CD4-positive, alpha-beta T cell treated with Interleukin-1 beta for 1 hour (primary cell): ENCODE results near the gene TDRD7.

Experiments
- DNase-seq, 2 donors: peaks; one replicate each; pipeline ENCODE4 v3.0.0-alpha.2; 2020 to 2022

Gene TDRD7

DNA sequence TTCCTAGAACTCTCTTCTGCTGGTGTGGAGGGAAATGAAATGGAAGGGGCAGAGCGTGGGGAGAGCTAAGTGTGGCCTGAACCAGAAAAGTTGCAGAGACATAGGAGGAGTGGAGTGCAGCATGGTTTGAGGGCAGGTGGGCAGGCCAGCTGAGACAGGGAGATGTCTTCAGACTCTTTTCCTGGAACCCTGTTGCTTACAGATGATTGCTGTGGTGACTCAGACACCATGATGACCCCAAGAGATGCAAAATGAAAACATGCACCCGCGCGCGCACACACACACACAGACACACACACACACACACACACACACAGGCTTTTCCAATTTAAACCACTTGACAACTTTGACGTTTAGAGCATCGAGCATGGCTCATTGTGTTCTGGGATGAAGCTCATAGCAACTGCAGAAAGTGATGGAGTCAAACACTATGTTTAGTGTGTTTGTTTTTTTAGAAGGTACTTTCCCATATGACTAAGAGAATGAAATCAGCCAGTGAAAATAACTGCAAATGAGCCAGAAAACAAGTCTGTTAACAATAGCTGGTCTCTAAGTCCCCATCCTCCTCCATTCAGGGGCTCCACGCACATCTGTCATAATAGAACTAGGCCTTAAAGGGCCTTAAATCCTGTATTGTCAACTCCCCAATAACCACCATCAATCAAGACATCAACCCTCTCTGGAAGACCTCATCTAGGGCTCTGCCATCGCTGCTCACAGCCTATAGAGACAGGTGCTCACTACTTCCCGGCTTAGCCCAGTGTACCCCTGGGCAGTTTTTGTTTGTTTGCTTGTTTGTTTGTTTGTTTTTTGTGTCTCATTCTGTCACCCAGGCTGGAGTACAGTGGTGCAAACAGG is 99.1 kb downstream of the TDRD7 start:
- DNase-seq, result no peak

DNA sequence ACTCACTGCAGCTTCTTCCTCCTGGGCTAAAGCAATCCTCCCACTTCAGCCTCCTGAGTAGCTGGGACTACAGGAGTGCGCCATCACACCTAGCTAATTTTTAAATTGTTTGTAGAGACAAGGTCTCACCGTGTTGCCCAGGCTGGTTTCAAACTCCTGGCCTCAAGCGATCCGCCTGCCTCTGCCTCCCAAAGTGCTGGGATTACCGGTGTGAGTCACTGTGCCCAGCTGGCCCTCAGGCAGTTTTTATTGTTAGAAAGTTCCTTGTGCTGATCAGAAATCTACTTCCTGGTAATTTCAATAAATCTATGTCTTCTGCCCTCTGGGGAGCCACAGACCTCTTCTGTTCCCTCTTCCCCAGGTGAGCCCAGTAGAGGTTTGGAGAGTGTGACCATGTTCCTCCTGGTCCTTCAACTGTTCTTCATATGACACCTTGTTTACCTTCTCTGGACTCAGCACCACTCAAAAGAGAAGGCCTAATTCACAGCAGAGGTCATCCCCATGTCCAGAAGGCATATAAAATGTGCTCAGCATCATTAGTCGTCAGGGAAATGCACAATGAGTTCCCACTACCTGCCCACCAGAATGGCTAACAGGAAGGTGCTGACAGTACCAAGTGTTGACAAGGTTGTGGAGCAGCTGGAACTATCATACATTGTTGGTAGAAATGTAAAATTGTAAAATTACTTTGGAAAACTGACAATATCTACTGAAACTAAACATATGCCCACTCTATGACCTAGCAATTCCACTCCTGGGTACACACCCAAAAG is 99.9 kb downstream of the TDRD7 start:
- no peak for DNase-seq

DNA sequence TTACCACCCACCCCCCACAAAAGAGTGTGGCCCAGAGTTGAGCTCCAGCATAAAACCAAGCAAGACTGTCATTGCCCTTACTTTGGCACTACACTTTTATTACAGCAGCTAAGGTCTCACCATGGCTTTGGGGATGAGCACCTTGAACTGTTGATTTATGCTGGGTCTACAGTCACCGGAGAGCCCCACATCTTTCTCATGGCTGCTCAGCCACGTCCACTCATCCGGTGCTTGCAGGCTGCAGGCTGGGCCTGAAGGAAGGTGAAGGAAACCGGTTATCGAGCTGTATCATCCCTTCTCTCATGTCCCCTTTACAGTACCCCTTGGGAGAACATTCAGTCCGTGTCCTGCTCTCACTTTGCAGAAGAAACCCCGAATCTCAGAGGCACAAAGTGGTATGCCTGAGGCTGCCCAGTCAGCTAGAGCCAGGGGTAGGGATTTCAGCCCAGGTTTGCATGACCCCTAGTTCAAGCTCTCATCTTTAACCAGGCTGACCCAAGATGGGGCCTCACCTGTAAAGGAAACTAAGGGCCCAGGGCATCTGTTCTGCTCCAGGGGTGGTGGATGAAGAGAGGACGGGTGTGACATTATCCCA is 101.2 kb downstream of the TDRD7 start:
- no peak for DNase-seq

DNA sequence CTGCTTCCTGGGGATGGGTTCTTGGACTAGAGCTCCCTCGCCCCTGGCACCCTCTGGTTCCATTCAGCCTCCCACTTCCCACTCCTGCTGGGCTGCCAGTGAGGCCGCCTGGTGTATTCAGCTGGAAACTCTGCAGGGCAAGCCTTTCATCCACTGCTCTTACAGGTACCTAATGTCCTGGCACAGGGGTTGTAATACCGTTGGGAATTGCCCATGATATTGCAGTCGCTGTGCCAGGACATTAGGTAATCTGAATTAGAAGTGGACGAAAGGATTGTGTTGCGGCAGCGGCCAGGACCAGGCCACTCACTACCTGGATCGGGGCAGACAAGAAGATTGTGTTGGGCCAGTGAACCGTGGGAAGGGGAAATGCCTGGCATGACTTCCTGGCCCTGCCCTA is 102.6 kb downstream of the TDRD7 start:
- DNase-seq, result no peak

DNA sequence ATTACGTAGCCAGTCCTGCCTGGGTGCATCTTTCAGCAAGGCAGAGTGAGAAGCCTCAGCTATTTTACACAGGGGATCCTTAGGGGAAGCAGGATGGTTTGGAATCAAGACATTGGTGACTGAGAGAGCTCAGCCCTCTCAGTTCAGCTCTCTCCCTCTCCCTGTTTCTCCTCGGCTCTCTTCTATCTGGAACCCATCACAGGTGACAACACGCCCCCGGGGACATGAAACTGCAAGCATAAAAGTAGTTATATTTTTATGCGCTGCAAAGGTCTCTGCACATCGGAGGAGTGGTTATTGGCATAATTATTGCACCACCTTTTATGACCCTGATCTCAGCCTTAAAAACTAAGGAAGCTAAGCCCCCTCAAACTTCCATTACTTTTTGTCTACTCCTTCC is 103.8 kb downstream of the TDRD7 start:
- no peak for DNase-seq

DNA sequence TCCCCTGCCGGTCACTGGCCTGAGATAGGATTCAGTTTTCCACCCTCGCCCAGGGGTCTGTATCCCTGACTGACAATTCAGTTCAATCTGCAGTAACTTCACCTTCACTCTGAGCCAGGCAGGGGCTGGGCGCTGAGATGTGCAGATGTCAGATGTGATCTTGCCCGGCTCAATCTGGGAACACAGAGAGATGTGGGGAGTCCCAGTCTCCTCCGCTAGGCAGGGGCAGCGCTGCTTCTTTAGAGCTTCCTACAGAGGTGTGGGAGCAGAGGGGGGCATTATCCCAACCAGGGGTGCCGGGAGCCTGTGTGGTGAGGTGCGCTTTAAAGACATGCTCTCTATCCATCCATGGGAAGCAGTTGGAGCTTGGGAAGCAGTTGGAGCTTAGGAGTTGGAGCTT is 104.2 kb downstream of the TDRD7 start:
- no peak for DNase-seq

DNA sequence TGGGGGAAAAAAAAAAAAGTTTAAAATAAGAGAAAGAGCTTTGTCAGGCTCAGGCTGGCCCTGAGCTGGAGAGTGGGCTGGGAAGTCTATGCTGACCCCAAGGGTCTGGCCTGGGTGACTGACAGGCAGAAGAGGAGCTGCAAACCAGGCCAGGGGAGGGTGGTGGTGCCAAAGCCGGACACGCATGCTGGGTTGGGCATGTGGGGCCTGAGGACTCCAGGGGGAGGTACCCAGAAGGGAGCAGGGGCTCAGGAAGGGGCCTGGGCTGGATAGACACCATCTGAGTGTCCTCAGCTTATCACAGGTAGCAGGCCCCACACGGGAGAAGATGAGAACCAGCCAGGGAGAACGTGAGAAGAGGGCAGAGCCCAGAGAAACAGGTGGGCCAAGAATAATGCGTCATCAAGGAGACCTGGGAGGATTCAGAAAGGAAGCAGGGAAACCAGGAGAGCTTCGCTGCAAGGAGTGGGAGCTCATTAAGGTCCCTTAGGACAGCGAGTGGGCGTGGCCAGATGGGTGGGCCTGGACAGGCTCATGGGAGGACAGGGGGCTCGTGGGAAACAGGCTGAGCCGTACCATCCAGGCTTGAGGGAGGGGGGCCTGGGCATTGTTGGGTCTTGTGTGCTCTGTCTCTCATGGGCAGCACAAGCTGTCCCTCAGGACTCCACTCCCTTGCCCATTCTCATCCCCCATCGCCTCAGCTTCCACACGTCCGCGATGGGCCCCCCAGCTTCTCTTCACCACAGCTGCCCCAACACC is 105.6 kb downstream of the TDRD7 start:
- no peak for DNase-seq

DNA sequence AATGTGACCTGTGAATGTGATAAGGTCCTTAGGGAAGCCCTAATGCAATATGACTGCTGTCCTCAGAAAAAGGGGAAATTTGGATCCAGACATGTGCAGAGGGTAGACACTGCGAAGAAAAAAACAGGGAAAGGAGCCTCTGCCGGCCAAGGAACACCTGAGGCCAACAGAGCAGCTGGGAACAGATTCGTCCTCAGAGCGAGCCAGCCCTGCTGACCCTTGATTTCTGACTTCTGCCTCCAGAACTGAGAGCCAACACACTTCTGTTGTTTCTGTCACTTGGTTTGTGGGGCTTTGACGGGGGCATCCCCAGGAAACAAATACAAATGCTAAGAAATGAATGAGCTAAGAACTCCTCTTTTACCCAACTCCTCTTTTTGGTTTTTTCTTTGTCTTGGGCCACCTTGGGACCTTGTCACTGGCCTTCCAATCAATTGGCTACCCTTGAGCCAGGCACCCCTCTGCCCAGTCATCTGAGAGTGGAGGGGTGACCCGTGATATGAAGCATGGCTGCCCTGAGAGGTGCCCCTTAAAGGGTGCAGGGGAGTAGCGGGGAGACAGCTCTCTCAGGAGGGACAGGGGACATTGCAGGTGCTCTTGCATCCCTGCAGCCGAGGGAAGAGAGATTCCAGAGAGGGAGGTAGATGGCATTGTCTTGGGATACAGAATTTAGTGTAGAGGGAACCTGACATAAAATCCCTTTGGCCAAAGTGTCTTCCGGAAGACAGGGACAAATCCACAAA is 106.4 kb downstream of the TDRD7 start:
- DNase-seq, result no peak

DNA sequence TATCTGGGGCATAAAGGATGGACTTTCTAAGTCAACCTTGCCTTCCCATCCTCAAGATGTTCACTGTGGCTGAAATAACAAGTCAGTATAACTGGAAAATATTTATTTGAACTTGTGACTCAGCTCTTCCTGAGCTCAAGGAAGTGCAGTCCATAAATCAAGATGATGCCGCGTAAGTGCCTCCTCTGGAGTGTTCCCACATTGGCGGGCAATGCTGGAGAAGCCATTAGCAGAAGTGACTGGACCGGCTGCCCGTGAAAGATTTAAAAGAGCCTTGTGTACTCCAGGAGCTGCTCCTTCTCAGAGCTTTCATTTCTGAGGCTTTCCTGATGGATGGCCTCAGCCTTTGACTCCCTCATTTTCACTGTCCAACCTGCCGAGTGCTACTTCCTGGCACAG is 107.0 kb downstream of the TDRD7 start:
- DNase-seq, result no peak

DNA sequence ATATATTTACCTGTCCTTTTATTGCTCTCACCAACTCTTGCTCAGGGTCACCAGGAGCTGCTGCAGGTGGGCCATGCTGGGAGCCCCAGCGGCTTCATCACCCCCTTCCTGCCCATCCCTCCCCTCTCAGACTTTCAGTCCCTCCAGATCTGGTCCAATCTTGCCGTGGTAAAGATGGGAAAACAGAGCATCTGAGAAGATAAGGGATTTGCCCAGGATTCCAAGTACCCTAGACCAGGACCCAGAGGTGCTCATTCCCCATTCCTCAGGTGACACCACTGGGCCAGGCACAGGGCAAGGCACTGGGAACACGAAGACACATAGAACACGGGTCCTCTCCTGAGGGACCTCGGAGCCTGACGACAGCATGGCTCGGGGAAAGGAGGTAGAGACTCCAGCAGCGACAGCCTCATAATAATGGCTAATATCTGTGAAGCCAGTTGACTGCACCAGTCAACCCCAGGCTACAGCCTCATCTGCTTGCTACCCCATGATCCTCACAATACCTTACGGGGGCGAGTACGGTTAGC is 107.6 kb downstream of the TDRD7 start:
- DNase-seq, result no peak

DNA sequence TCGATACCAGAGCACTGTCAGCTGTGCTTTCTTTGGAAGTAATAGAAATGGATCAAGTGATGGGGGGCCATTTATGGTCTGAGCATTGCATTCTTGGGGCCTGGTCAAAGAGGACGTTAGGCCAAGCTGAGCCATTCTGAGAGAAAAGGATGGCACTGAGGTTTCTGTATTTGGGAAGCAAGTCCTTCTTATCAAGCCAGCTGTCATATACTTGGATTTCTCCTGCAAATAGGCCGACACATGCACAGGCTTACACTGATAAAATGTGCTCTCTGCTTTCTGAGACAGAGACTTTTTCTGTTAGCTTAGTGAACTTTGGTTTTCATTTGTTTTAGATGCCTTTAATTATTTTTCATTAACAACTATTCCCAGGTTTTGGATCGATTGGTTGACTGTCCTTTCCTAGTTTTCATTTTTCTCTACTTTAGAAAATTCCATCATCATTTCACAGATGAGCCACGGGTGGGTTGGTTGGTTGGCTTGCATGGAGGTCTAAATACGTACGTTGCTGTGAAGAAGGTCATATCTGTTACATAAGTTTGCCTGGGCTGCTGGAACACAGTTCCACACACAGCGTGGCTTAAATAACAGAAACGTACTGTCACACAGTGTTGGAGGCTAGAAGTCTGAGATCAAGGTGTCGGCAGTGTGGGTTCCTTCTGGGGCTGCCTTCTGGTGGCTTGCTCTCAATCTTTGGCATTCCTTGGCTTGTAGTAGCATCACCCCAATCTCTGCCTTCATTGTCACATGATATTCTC is 109.9 kb downstream of the TDRD7 start:
- DNase-seq, result no peak

DNA sequence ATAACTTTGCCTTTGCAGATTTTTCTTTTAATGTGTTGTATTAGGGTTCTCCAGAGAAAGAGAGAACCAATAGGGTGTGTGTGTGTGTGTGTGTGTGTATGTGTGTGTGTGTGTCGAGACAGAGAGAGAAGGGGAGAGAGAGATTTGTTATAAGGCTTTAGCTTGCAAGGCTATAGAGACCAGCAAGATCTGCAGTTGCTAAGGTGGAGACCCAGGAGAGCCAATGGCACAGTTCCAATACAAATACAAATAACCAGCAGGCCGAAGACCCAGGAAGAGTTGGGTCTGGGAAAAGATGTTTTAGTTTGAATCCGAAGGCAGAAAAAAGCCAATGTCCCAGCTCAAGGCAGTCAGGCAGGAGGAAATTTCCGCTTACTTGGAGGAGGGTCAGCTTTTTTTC is 112.5 kb downstream of the TDRD7 start:
- no peak for DNase-seq

DNA sequence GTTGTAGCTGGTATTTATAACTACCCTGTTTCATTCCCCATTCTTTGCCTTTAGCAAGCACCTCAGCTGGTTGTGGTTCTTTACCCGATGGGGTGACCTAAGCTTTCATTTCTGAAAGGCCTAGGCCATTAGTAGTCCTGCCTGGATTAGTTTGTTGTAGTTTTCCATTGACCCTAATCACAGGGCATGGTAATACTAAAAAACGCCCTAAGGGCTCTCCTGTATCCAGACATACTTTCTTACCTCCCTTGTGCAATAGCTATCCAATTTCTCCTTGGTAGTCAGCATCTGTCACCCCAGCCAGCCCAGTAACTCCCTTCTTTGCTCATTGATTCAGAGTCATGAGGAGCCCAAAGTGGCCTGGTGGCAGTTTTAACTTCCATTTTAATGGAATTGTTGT is 113.6 kb downstream of the TDRD7 start:
- DNase-seq, result no peak

DNA sequence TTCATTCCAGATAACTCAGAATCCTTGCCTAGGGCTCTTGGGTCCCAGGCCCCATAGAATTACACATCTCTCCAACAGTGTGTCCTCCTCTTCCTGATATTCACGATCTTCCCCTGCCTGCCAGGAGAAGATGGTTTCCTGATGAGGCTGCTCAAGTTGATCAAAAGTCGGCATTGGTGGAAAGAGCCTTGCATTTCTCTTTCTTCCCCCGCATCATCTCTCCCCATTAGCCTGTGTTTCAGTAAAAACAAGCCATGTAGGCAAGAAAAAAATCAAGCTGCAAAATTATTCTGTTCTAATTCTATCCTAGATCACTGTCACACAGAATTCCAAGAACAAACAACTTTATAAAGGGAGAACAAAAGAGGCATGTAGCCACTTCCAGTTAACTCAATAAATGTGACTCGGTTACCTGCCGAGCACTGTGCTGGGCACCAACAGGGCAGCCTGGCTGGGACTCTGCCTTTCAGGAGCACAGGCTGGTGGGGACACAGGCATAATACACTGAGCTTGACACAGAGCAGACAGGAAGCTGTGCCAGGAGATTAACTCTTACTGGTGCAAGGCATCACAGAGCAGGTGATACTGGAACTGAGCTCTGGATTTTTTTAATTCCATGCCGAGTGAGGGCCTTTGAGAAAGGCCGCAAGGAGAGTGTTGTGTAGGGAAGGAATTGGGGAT is 115.1 kb downstream of the TDRD7 start:
- DNase-seq, result no peak

DNA sequence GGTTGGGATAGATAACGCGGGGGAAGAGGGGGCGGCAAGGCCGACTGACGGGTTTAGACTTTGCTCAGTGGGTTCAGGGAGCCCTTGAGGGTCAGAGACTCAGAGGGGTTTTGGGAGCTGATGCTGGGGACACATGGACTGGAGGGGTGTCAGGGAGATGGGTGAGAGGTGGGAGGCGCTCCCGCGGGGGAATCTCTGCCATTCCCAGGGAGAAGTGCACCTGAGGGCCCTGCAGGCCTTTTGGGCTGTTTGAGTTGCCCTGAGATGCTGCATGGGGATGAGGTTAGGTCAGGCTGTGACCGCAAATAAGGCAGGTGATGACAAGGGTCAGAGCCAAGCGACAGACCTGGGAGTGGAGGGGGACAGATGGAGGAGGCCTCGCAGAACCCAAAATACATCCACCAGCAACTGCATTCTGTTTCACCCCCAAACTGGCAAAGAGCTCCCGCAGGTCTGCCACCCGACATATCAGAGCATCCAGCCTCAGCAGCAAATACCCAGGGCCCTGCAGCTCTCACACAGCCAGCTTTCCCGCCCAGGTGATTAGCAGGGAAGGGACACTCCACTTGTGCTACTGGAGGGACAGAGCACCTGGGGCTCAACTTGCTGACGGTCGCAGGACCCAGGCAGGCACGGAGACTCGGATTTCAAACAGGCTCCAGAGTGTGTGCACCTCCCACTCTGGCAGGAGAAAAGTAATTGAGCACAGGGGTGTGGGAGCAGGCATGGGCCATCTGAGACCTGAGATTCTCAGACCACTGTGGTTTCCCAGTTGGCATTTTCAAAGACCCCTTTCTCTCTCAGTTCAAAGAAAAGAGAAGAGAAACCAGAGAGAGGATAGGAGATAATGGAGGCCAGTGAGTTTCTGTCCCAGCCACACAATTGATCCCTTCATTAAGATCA is 116.0 kb downstream of the TDRD7 start:
- no peak for DNase-seq

DNA sequence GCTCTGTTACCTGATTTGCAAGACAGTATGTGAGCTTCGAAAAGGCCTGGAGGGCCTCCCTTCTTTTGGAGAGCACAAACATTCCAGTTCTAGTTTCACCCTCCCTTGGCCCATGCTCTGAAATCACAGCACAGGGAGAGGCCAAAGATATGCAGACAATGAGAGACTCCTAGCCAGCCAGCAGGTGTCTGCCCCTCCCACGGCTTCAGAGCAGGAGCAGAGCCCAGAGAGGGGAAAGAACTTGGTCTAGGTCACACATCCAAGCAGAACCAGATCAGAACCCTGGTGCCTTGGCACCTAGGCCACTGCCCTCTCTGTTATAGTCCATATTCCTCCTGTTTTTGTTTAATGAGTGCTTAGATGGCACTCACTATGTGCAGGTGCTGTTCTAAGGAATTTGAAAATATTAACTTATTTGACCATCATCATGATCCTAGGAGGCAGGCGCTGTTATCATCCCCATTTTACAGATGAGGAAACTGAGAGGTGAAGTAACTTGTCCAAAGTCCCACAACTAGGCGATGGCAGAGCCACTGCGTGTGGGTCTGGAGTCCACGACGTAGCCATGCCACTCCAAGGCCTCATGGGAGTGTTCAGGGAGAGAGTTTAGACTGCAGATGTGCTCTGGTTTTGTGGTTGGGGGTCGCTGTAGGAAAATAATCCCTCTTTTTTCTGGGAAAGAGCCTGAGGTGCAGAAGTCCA is 116.8 kb downstream of the TDRD7 start:
- no peak for DNase-seq

DNA sequence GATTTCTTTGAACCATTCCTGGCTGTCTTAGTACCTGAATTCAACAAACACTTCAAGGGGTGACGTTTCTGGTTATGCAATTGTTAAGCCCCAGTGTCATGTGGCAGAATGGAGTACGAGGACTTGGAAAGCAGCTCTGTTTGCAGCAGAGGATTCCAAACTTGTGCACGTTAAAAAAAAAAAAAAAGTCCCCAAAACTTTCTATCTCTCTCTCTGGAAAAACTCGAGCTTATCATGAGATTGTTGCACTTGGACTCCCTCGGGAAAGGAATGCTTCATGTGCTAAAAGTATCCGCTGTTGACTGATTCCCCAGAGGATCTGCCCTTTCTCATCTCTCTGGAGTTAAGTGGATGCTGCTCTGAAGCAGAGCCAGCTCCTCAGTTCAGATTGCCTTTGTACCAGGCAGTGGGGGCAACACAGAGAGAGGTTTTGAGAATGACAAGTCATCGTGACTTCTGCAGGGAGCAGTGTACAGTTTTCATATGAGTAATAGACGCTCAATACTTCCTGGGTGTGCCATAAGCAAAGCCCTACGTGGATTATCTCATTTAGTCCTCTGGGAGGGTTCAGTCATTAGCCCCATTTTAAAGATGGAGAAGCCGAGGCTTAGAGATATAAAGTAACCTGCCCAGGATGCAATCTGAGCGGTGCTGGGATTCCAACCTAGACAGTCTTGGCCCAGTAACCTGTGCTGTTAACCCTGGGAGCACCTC is 117.6 kb downstream of the TDRD7 start:
- no peak for DNase-seq

DNA sequence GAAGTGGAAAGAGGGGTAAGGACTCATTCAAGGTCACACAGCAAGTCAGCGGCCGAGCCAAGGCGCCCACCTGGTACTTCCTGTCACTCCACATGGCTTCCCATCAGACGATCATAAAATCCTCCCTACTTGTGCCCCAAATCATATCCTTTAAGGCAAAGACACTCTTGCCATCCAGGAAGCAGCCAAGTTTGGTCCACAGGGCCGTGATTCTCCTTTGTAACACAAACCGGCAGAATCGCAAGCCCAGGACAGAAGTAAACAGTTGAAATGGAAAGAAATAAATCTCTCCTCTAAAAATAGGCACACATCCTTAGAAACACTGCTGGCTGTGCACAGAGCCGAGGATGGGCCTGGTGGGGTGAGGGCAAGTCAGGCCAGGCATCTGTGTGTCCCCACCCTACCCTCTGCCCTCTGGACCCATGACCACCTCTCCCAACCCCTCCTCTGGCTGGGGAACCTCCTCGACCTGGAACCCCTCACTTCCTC is 120.0 kb downstream of the TDRD7 start:
- no peak for DNase-seq
